Measurements from ENCODE around the gene GREB1L. TPM values are rescaled to one million over a fixed set of nuclear protein-coding genes. Genes with fewer than 3 reads are reported as not detected.

GREB1L gene
- polyA plus RNA-seq, 2 of the 4 experiments (the other 2 are of a cell fraction): 1.4 to 2.8 TPM

DNA sequence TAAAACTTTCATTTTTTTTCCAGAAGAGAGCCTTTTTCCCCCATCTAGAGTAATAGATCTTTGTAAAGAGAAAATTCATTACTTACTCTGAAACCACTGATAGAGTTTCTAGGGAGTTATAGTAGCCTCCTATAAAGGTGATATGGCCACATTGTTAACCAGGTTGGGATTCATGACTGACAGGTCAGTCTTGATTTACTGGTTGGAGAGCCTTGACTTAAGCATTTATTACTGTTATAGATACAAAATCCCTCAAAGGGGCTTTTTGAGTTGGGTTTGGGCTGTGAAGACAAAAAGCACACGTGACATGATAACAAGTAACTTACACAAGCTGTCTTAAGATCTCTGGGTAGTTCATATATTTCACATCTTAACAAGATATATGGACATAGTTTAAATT lies 141.0 kb downstream of the GREB1L start:
- Histone ChIP-seq H3K27ac (no peak overlapping the region), H3K9me3 (no peaks in the 10 kb centered on the region), H3K4me1 (no peaks in the 10 kb centered on the region; the same call in 2 of the 3 replicates), H3K4me3 (no peak overlapping the region), H3K4me2 (no peak overlapping the region)
- DNase-seq (ENCODE audit: low read depth in 1 of 2, low spot score in 1 of 2) (no peak), FAIRE-seq (no peak), ATAC-seq (no peak)
- POLR2A ChIA-PET: no interaction called here
- WGBS (ENCODE audit: missing lambda C conversion rate): 86% methylated on average over 1 of the region's 1 CpG
- CTCF ChIA-PET: no interaction called here
- TF ChIP-seq KDM5A (IDR thresholded peaks at IDR 0.05): no peak
- no peak for TF ChIP-seq HOXB5 (CRISPR knock-in tag; IDR thresholded peaks at IDR 0.05)
- no peak for TF ChIP-seq HOXB13 (CRISPR knock-in tag; IDR thresholded peaks at IDR 0.05; ENCODE audit: low read depth)
- no peak for TF ChIP-seq NR3C1 (IDR thresholded peaks at IDR 0.05)
- TF ChIP-seq, protein P1, sequence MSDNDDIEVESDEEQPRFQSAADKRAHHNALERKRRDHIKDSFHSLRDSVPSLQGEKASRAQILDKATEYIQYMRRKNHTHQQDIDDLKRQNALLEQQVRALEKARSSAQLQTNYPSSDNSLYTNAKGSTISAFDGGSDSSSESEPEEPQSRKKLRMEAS (IDR thresholded peaks at IDR 0.05): no peak
- TF ChIP-seq, protein P2, sequence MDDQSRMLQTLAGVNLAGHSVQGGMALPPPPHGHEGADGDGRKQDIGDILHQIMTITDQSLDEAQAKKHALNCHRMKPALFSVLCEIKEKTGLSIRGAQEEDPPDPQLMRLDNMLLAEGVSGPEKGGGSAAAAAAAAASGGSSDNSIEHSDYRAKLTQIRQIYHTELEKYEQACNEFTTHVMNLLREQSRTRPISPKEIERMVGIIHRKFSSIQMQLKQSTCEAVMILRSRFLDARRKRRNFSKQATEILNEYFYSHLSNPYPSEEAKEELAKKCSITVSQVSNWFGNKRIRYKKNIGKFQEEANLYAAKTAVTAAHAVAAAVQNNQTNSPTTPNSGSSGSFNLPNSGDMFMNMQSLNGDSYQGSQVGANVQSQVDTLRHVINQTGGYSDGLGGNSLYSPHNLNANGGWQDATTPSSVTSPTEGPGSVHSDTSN (IDR thresholded peaks at IDR 0.05): no peak
- no peak for TF ChIP-seq HEYL (CRISPR knock-in tag; IDR thresholded peaks at IDR 0.05)
- TF ChIP-seq MAFK (IDR thresholded peaks at IDR 0.05; ENCODE audit: partially characterized antibody): no peak
- TF ChIP-seq JUN (IDR thresholded peaks at IDR 0.05): no peak
- TF ChIP-seq PHF8 (IDR thresholded peaks at IDR 0.05; ENCODE audit: borderline replicate concordance, low read depth): no peak
- TF ChIP-seq ZFP36 (IDR thresholded peaks at IDR 0.05; ENCODE audit: borderline replicate concordance, partially characterized antibody): no peak
- TF ChIP-seq GATA3 (IDR thresholded peaks at IDR 0.05; ENCODE audit: borderline replicate concordance): no peak
- TF ChIP-seq TFCP2L1 (CRISPR knock-in tag; IDR thresholded peaks at IDR 0.05): no peak
- TF ChIP-seq, protein P3, sequence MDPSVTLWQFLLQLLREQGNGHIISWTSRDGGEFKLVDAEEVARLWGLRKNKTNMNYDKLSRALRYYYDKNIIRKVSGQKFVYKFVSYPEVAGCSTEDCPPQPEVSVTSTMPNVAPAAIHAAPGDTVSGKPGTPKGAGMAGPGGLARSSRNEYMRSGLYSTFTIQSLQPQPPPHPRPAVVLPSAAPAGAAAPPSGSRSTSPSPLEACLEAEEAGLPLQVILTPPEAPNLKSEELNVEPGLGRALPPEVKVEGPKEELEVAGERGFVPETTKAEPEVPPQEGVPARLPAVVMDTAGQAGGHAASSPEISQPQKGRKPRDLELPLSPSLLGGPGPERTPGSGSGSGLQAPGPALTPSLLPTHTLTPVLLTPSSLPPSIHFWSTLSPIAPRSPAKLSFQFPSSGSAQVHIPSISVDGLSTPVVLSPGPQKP (IDR thresholded peaks at IDR 0.05; ENCODE audit: low read depth, low read length): no peak
- TF ChIP-seq CHD4 (IDR thresholded peaks at IDR 0.05; ENCODE audit: borderline replicate concordance): no peak
- no peak for TF ChIP-seq HDAC2 (IDR thresholded peaks at IDR 0.05)
- TF ChIP-seq POLR2A (IDR thresholded peaks at IDR 0.05; ENCODE audit: low read length): no peak
- TF ChIP-seq CBX8 (IDR thresholded peaks at IDR 0.05): no peak
- TF ChIP-seq TP53 (CRISPR knock-in tag; IDR thresholded peaks at IDR 0.05): no peak
- TF ChIP-seq RAD21 (conservative IDR thresholded peaks at IDR 0.05 in 1 of 2, IDR thresholded peaks at IDR 0.05 in 1 of 2): no peak

DNA sequence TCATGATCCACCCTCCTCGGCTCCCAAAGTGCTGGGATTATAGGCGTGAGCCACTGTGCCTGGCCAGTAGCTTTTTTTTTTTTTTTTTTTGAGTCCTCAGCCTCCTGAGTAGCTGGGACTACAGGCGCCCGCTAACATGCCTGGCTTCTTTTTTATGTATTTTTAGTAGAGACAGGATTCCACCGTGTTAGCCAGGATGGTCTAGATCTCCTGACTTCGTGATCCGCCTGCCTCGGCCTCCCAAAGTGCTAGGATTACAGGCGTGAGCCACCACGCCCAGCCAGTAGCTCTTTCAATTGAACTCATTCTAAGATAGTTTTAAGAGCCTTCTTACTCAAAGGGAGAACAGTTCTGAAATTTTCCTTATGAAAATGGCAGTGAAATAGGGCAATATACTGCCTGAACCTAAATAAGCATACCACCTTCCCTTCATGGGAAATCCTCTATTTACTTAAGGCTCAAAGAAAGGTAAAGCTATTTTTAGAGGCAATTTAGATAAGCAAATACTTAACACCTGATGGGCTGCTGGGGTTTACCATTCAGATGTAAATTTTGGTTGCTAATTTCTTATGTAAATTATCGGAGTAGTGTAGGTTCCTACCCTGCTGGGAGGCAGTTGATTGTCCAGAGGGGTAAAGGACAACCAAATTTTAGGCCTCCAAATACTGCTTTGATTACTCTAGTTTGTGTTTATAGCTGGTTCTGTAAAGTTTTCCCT lies 144.7 kb downstream of the GREB1L start:
- DNase-seq (ENCODE audit: low read depth in 1 of 2, low spot score in 1 of 2): no peak
- H3K27ac ChIP-seq: no peak overlapping the region
- ChIA-PET CTCF (interaction anchor here (1.6 kb wide), 1 partner anchor 192 kb away, joined by 5 read pairs; no protein-coding TSS in a partner anchor), POLR2A (no interaction called here)
- WGBS (ENCODE audit: missing lambda C conversion rate): 90% methylated on average over 11 of the region's 11 CpGs
- no peak overlapping the region for H3K4me2 ChIP-seq
- no peak for ATAC-seq
- no peak for TF ChIP-seq MYC (IDR thresholded peaks at IDR 0.05; ENCODE audit: borderline replicate concordance, low read length)
- no peak for TF ChIP-seq CBX2 (IDR thresholded peaks at IDR 0.05; ENCODE audit: borderline replicate concordance, low read depth)
- no peak for TF ChIP-seq CBX8 (IDR thresholded peaks at IDR 0.05)
- TF ChIP-seq ZNF302 (CRISPR knock-in tag; IDR thresholded peaks at IDR 0.05): no peak
- TF ChIP-seq ZSCAN20 (CRISPR knock-in tag; IDR thresholded peaks at IDR 0.05): no peak
- TF ChIP-seq TP53 (CRISPR knock-in tag; IDR thresholded peaks at IDR 0.05): no peak
- no peaks in the 10 kb centered on the region for H3K9me3 ChIP-seq
- no peak for FAIRE-seq
- H3K4me3 ChIP-seq: no peak overlapping the region
- H3K4me1 ChIP-seq: peaks cover 19% of the 10 kb centered on the region

DNA sequence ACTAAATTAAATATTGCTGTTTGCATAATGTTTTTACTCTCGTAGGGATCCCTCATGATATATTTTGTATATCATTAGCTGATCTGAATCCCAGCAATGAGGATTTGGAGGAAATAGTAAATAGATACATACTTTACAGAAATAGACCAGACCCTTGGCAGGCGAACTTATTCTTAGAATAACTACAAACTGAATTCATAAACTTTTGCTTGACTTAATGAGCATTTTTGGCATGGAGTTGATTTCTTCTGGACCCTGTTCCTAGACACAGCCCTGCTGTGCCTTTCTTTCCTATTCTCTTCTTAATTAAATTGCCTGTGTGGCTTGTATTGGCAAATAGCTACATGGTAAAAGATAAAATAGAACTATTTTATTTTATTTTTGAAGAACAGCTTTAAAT lies 145.9 kb downstream of the GREB1L start:
- no peak overlapping the region for H3K27ac ChIP-seq
- H3K4me3 ChIP-seq: no peak overlapping the region
- H3K4me2 ChIP-seq: no peak overlapping the region
- peaks cover 19% of the 10 kb centered on the region for H3K4me1 ChIP-seq
- FAIRE-seq: no peak
- DNase-seq (ENCODE audit: low read depth in 1 of 2, low spot score in 1 of 2): no peak
- no peak for ATAC-seq
- ChIA-PET POLR2A (no interaction called here), CTCF (no interaction called here)
- H3K9me3 ChIP-seq: no peaks in the 10 kb centered on the region
- 69% methylated on average over 2 of the region's 2 CpGs for WGBS (ENCODE audit: missing lambda C conversion rate)
- no peak for TF ChIP-seq PHF8 (IDR thresholded peaks at IDR 0.05; ENCODE audit: borderline replicate concordance, low read depth)
- no peak for TF ChIP-seq RARB (CRISPR knock-in tag; IDR thresholded peaks at IDR 0.05)
- no peak for TF ChIP-seq POLR2A (IDR thresholded peaks at IDR 0.05; ENCODE audit: low read length)
- no peak for TF ChIP-seq EHMT2 (IDR thresholded peaks at IDR 0.05; ENCODE audit: low read depth)
- no peak for TF ChIP-seq HDAC2 (IDR thresholded peaks at IDR 0.05)
- no peak for TF ChIP-seq TP53 (CRISPR knock-in tag; IDR thresholded peaks at IDR 0.05)
- no peak for TF ChIP-seq FOXS1 (CRISPR knock-in tag; IDR thresholded peaks at IDR 0.05)
- no peak for TF ChIP-seq POLR2AphosphoS2 (conservative IDR thresholded peaks at IDR 0.05; ENCODE audit: low read length)
- TF ChIP-seq NPAS2 (CRISPR knock-in tag; IDR thresholded peaks at IDR 0.05; ENCODE audit: borderline replicate concordance): no peak
- TF ChIP-seq ZC3H11A (IDR thresholded peaks at IDR 0.05): no peak
- no peak for TF ChIP-seq FOSB (CRISPR knock-in tag; IDR thresholded peaks at IDR 0.05)

All from A549 (cell line).